Measurements from ENCODE around the gene TAF9B.
"Not testable (repeated sequence)": the region's sequence is repeated elsewhere in the genome, so short reads cannot be mapped to it uniquely, and the experiment has no call there.

Gene TAF9B

GRCh38 chrX:78109458-78109857 is 30.0 kb downstream of the TAF9B start:
- no peaks in the 10 kb centered on the region for H3K9me3 ChIP-seq (ENCODE audit: control insufficient read depth, low read length)
- H3K4me1 ChIP-seq (ENCODE audit: control insufficient read depth, insufficient read depth, low read length) = peaks cover 17% of the 10 kb centered on the region

DNA sequence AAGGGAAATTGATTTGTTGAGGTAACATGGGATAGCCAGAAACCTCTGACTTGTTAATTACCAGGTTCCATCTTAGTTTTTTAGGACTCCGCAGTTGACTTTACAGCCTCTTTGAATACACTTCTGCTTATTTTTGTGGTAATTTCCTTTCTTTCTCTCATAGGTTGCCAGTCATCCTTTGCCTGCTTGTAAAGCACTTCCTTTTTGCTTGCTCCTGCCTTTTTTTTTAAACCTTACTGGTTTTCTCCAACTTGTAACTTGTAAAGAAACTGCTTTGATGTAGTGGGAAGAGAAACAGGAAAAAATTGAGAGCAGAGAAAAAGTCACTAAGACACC is 32.8 kb downstream of the TAF9B start:
- Histone ChIP-seq H3K4me3 (ENCODE audit: low read length) (no peak overlapping the region), H3K9ac (ENCODE audit: low read length) (no peak overlapping the region)

More at GRCh38 chrX:78109458-78109857, 30.0 kb downstream of the TAF9B start:
- H3K9ac ChIP-seq (ENCODE audit: low read length) = no peak overlapping the region
- no peaks in the 10 kb centered on the region for H3K27me3 ChIP-seq (ENCODE audit: control insufficient read depth, insufficient read depth, low read length)
- no peak overlapping the region for H3K4me3 ChIP-seq (ENCODE audit: low read length)
- H3K36me3 ChIP-seq (ENCODE audit: control insufficient read depth, insufficient read depth, low read length) = no peaks in the 10 kb centered on the region

DNA sequence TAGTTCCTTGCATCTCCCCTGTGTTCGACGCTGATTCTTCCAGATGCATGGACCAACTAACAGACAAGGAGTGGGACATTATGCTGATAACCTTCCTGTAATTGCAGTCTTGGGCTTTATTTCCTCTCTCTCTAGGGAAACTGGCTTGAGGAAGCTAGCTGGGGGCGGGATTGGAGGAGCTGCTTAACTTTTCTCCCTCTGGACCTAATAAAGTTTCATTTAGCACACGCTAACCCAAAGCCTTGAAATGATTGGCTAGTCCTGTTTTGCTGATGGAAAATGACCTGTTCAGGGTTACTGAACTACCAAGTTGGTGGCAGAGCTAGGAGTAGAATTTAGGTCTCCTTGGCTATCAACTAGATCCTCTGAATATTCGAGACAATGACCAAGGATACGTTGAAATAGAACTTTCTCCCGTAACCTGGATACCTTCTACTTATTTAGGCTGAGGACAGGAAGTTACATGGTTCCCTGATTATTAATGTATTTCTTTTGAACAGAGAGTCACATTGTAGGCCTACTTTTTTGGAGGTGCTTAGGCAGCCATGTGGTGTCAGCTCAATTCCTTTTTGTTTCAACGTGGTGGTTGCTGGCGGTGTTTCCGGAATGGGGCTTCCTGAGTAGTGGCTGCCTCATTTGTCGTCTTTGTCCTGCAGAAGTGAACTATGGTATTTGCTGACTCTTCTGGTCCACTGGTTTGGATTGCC is 33.4 kb downstream of the TAF9B start:
- Histone ChIP-seq H3K9me3 (ENCODE audit: control insufficient read depth, low read length) (no peaks in the 10 kb centered on the region), H3K9ac (ENCODE audit: low read length) (no peak overlapping the region), H3K36me3 (ENCODE audit: control insufficient read depth, insufficient read depth, low read length) (no peaks in the 10 kb centered on the region), H3K27me3 (ENCODE audit: control insufficient read depth, insufficient read depth, low read length) (no peaks in the 10 kb centered on the region), H3K4me3 (ENCODE audit: low read length) (no peak overlapping the region), H3K4me1 (ENCODE audit: control insufficient read depth, insufficient read depth, low read length) (peaks cover 17% of the 10 kb centered on the region)

More for the DNA sequence above, 32.8 kb downstream of the TAF9B start:
- Histone ChIP-seq H3K4me1 (ENCODE audit: control insufficient read depth, insufficient read depth, low read length) (peaks cover 17% of the 10 kb centered on the region), H3K36me3 (ENCODE audit: control insufficient read depth, insufficient read depth, low read length) (no peaks in the 10 kb centered on the region), H3K27me3 (ENCODE audit: control insufficient read depth, insufficient read depth, low read length) (no peaks in the 10 kb centered on the region), H3K9me3 (ENCODE audit: control insufficient read depth, low read length) (no peaks in the 10 kb centered on the region)

DNA sequence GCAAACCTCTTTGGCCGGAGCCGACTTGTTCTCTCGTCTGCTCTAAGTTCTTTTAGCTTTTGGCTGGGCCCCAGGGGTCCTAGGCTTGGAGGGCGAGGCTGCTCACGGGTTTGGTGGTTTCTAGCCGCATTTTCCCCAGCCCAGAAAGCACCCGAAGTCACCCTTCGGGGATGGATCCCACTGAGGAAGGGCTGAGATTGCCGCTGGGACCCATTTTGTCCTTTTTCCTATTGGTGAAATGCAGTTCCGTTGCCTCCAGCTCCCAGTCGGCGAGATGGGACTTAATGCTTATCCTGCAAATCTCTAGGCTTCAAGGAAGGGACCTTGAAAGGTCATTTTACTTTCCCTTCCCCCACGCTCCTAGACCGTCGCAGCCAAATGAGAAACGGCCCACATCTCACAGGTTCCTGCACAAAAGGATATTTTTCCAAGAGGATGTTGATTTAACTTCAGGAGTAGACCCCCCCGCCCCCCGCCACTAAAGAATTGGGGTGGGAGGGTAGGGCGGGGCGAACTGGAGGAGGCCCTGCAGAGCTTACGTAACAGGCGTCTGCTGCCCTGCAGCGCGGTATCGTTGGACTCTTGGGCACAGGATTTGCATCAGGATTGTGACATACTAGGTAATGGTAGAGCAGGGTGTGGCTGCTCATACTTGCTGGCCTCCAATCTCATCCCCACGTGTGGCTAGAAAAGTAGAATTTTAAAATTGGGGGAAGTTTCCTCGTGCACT is 34.8 kb downstream of the TAF9B start:
- H3K27me3 ChIP-seq (ENCODE audit: control insufficient read depth, insufficient read depth, low read length) = no peaks in the 10 kb centered on the region
- no peaks in the 10 kb centered on the region for H3K36me3 ChIP-seq (ENCODE audit: control insufficient read depth, insufficient read depth, low read length)
- H3K4me1 ChIP-seq (ENCODE audit: control insufficient read depth, insufficient read depth, low read length) = peaks cover 17% of the 10 kb centered on the region
- no peaks in the 10 kb centered on the region for H3K9me3 ChIP-seq (ENCODE audit: control insufficient read depth, low read length)
- H3K9ac ChIP-seq (ENCODE audit: low read length) = peak overlapping the region; percentile 98
- peak overlapping the region; percentile 95 for H3K4me3 ChIP-seq (ENCODE audit: low read length)

DNA sequence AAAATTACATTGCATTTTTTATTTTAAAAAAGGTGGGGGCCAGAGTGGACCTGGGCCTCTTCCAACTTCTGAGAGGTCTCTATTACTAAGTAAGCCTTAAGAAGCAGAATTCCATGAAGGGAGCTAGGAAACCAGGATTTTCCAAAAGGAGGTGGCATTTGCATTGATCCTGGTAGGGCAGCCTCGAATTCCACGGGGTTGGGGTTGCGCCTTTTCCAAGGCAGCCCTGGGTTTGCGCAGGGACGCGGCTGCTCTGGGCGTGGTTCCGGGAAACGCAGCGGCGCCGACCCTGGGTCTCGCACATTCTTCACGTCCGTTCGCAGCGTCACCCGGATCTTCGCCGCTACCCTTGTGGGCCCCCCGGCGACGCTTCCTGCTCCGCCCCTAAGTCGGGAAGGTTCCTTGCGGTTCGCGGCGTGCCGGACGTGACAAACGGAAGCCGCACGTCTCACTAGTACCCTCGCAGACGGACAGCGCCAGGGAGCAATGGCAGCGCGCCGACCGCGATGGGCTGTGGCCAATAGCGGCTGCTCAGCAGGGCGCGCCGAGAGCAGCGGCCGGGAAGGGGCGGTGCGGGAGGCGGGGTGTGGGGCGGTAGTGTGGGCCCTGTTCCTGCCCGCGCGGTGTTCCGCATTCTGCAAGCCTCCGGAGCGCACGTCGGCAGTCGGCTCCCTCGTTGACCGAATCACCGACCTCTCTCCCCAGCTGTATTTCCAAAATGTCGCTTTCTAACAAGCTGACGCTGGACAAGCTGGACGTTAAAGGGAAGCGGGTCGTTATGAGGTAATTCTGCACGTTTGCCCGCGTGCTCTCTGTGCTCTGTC is 35.6 kb downstream of the TAF9B start, which contains the start of gene PGK1:
PGK1 (plus strand) TSS at position 626 of the 824 bp plus-strand sequence; CDS start at position 719, 93 bp downstream.
- H3K4me1 ChIP-seq (ENCODE audit: control insufficient read depth, insufficient read depth, low read length) = peaks cover 17% of the 10 kb centered on the region
- peak within 1 kb of the TSS; percentile 98 for H3K9ac ChIP-seq (ENCODE audit: low read length)
- no peaks in the 10 kb centered on the region for H3K27me3 ChIP-seq (ENCODE audit: control insufficient read depth, insufficient read depth, low read length)
- no peaks in the 10 kb centered on the region for H3K9me3 ChIP-seq (ENCODE audit: control insufficient read depth, low read length)
- H3K4me3 ChIP-seq (ENCODE audit: low read length) = peak within 1 kb of the TSS; percentile 95
- H3K36me3 ChIP-seq (ENCODE audit: control insufficient read depth, insufficient read depth, low read length) = no peaks in the 10 kb centered on the region

- no peaks in the 10 kb centered on the region for H3K9me3 ChIP-seq (ENCODE audit: control insufficient read depth, low read length)
- no peak overlapping the region for H3K4me3 ChIP-seq (ENCODE audit: low read length)
- peak overlapping the region; percentile 47 for H3K9ac ChIP-seq (ENCODE audit: low read length)
- no peaks in the 10 kb centered on the region for H3K27me3 ChIP-seq (ENCODE audit: control insufficient read depth, insufficient read depth, low read length)
- peaks cover 14% of the 10 kb centered on the region for H3K4me1 ChIP-seq (ENCODE audit: control insufficient read depth, insufficient read depth, low read length)
- no peaks in the 10 kb centered on the region for H3K36me3 ChIP-seq (ENCODE audit: control insufficient read depth, insufficient read depth, low read length)
Observed at GRCh38 chrX:78103001-78103622, 36.3 kb downstream of the TAF9B start.

- Histone ChIP-seq H3K36me3 (ENCODE audit: control insufficient read depth, insufficient read depth, low read length) (no peaks in the 10 kb centered on the region), H3K9me3 (ENCODE audit: control insufficient read depth, low read length) (no peaks in the 10 kb centered on the region), H3K4me3 (ENCODE audit: low read length) (no peak overlapping the region)
Observed at GRCh38 chrX:78102091-78102490, 37.4 kb downstream of the TAF9B start.

GRCh38 chrX:78098108-78098507 is 41.3 kb downstream of the TAF9B start:
- Histone ChIP-seq H3K27me3 (ENCODE audit: control insufficient read depth, insufficient read depth, low read length) (no peaks in the 10 kb centered on the region), H3K36me3 (ENCODE audit: control insufficient read depth, insufficient read depth, low read length) (no peaks in the 10 kb centered on the region), H3K9ac (ENCODE audit: low read length) (no peak overlapping the region), H3K9me3 (ENCODE audit: control insufficient read depth, low read length) (no peaks in the 10 kb centered on the region), H3K4me3 (ENCODE audit: low read length) (no peak overlapping the region), H3K4me1 (ENCODE audit: control insufficient read depth, insufficient read depth, low read length) (no peaks in the 10 kb centered on the region)

More at GRCh38 chrX:78102091-78102490, 37.4 kb downstream of the TAF9B start:
- no peaks in the 10 kb centered on the region for H3K27me3 ChIP-seq (ENCODE audit: control insufficient read depth, insufficient read depth, low read length)
- H3K9ac ChIP-seq (ENCODE audit: low read length) = no peak overlapping the region
- peaks cover 12% of the 10 kb centered on the region for H3K4me1 ChIP-seq (ENCODE audit: control insufficient read depth, insufficient read depth, low read length)

DNA sequence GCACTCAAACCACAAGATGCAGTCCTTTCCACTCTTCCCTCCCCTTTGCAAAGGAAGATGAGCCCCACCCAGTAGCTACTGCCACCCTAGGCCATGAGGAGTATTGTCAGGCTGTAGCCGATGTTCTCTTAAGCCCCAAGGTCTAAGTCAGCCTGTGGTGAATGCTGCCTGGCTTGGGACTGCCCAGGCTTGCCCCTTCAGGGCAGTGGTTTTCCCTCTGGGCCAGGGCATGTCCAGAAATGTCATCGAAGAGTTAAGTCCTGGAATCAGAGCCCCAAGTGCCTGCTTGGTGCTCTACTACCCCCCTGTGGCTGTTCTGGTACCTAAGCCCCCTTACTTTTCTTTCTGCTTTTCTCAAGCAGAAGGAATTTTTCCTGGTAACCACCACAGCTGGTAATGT is 47.2 kb downstream of the TAF9B start:
- Histone ChIP-seq H3K36me3 (ENCODE audit: control insufficient read depth, insufficient read depth, low read length) (no peaks in the 10 kb centered on the region), H3K9me3 (ENCODE audit: control insufficient read depth, low read length) (no peaks in the 10 kb centered on the region), H3K9ac (ENCODE audit: low read length) (no peak overlapping the region), H3K4me1 (ENCODE audit: control insufficient read depth, insufficient read depth, low read length) (no peaks in the 10 kb centered on the region), H3K27me3 (ENCODE audit: control insufficient read depth, insufficient read depth, low read length) (no peaks in the 10 kb centered on the region), H3K4me3 (ENCODE audit: low read length) (no peak overlapping the region)

- H3K27me3 ChIP-seq (ENCODE audit: control insufficient read depth, insufficient read depth, low read length) = not testable (repeated sequence)
Observed at GRCh38 chrX:78081413-78081812, 58.0 kb downstream of the TAF9B start.

More at GRCh38 chrX:78081413-78081812, 58.0 kb downstream of the TAF9B start:
- H3K36me3 ChIP-seq (ENCODE audit: control insufficient read depth, insufficient read depth, low read length); H3K4me3 ChIP-seq (ENCODE audit: low read length); H3K9ac ChIP-seq (ENCODE audit: low read length); H3K4me1 ChIP-seq (ENCODE audit: control insufficient read depth, insufficient read depth, low read length); H3K9me3 ChIP-seq (ENCODE audit: control insufficient read depth, low read length): not testable (repeated sequence)

All from mucosa of stomach (tissue), 1 donor.